Measurements from ENCODE around the gene NEUROG1.
A peak's percentile ranks its signal among the peaks of the same experiment; 100 is the strongest.

Gene NEUROG1

GRCh38 chr5:135535820-135536801 lies at the start of gene NEUROG1:
Gene NEUROG1 (minus strand): TSS chr5:135535964. CDS start chr5:135535690, 274 bp downstream.
- no peak for DNase-seq (ENCODE audit: extremely low read depth in 1 of 2, low read depth in 1 of 2)

GRCh38 chr5:135584918-135585317 lies 49.2 kb upstream of the NEUROG1 start:
- DNase-seq (ENCODE audit: extremely low read depth in 1 of 2, low read depth in 1 of 2) = no peak

GRCh38 chr5:135584276-135584675 lies 48.5 kb upstream of the NEUROG1 start:
- DNase-seq (ENCODE audit: extremely low read depth in 1 of 2, low read depth in 1 of 2) = no peak

- no peak for DNase-seq (ENCODE audit: extremely low read depth in 1 of 2, low read depth in 1 of 2)
Observed at GRCh38 chr5:135582099-135582781, 46.5 kb upstream of the NEUROG1 start.

GRCh38 chr5:135578685-135579341 lies 43.0 kb upstream of the NEUROG1 start, which contains the start of gene CXCL14:
Gene CXCL14 (minus strand): TSS chr5:135578991. CDS start chr5:135578778, 213 bp downstream.
- peak in 1 of 2 donors; percentile 12 for DNase-seq (ENCODE audit: extremely low read depth in 1 of 2, low read depth in 1 of 2)

GRCh38 chr5:135578305-135578684 lies 42.5 kb upstream of the NEUROG1 start:
- no peak for DNase-seq (ENCODE audit: extremely low read depth in 1 of 2, low read depth in 1 of 2)

GRCh38 chr5:135577421-135577820 lies 41.7 kb upstream of the NEUROG1 start:
- DNase-seq (ENCODE audit: extremely low read depth in 1 of 2, low read depth in 1 of 2) = no peak

GRCh38 chr5:135576075-135576599 lies 40.4 kb upstream of the NEUROG1 start:
- DNase-seq (ENCODE audit: extremely low read depth in 1 of 2, low read depth in 1 of 2) = no peak

- no peak for DNase-seq (ENCODE audit: extremely low read depth in 1 of 2, low read depth in 1 of 2)
Observed at GRCh38 chr5:135574493-135574892, 38.7 kb upstream of the NEUROG1 start.

- no peak for DNase-seq (ENCODE audit: extremely low read depth in 1 of 2, low read depth in 1 of 2)
Observed at GRCh38 chr5:135571902-135572301, 36.1 kb upstream of the NEUROG1 start.

- no peak for DNase-seq (ENCODE audit: extremely low read depth in 1 of 2, low read depth in 1 of 2)
Observed at GRCh38 chr5:135571066-135571609, 35.4 kb upstream of the NEUROG1 start.

- no peak for DNase-seq (ENCODE audit: extremely low read depth in 1 of 2, low read depth in 1 of 2)
Observed at GRCh38 chr5:135570453-135570764, 34.6 kb upstream of the NEUROG1 start.

GRCh38 chr5:135569755-135570452 lies 34.1 kb upstream of the NEUROG1 start:
- DNase-seq (ENCODE audit: extremely low read depth in 1 of 2, low read depth in 1 of 2) = no peak

GRCh38 chr5:135568923-135569360 lies 33.2 kb upstream of the NEUROG1 start:
- DNase-seq (ENCODE audit: extremely low read depth in 1 of 2, low read depth in 1 of 2) = no peak

GRCh38 chr5:135568246-135568645 lies 32.5 kb upstream of the NEUROG1 start:
- no peak for DNase-seq (ENCODE audit: extremely low read depth in 1 of 2, low read depth in 1 of 2)

GRCh38 chr5:135567661-135568060 lies 31.9 kb upstream of the NEUROG1 start:
- no peak for DNase-seq (ENCODE audit: extremely low read depth in 1 of 2, low read depth in 1 of 2)

GRCh38 chr5:135566422-135567400 lies 30.9 kb upstream of the NEUROG1 start:
- DNase-seq (ENCODE audit: extremely low read depth in 1 of 2, low read depth in 1 of 2) = no peak

GRCh38 chr5:135565725-135566421 lies 30.1 kb upstream of the NEUROG1 start:
- DNase-seq (ENCODE audit: extremely low read depth in 1 of 2, low read depth in 1 of 2) = peak; percentile 30 to 54
